Duodenal mucosa (tissue), 2 donors: ENCODE results near the gene SLC17A8.
"Not testable (repeated sequence)": the region's sequence is repeated elsewhere in the genome, so short reads cannot be mapped to it uniquely, and the experiment has no call there.

Experiments
- H3K27ac ChIP-seq: one replicate; pipeline ENCODE4 v1.7.0; 2013; ENCODE audit warnings: low read depth, low read length
- H3K27me3 ChIP-seq, 2 donors: one replicate each; pipeline ENCODE4 v1.7.0; 2013; ENCODE audit warnings: low read length in 2 of 2, control low read depth in 1 of 2; ENCODE audit not compliant: insufficient read depth in 2 of 2, control insufficient read depth in 1 of 2
- H3K36me3 ChIP-seq, 2 donors: one replicate each; pipeline ENCODE4 v1.7.0; 2013; ENCODE audit warnings: low read length in 2 of 2, control low read depth in 1 of 2; ENCODE audit not compliant: insufficient read depth in 2 of 2, control insufficient read depth in 1 of 2
- H3K4me1 ChIP-seq, 2 donors: one replicate each; pipeline ENCODE4 v1.7.0; 2013; ENCODE audit warnings: low read length in 2 of 2, control low read depth in 1 of 2; ENCODE audit not compliant: insufficient read depth in 2 of 2, control insufficient read depth in 1 of 2
- H3K4me3 ChIP-seq, 2 donors: one replicate each; pipeline ENCODE4 v1.7.0; 2013; ENCODE audit warnings: low read length in 2 of 2, low read depth in 1 of 2
- H3K9ac ChIP-seq, 2 donors: one replicate each; pipeline ENCODE4 v1.7.0; 2013; ENCODE audit warnings: low read length in 2 of 2, low read depth in 1 of 2
- H3K9me3 ChIP-seq, 2 donors: one replicate each; pipeline ENCODE4 v1.7.0; 2013; ENCODE audit warnings: low read length in 2 of 2, control low read depth in 1 of 2; ENCODE audit not compliant: control insufficient read depth in 1 of 2

SLC17A8 gene

GRCh38 chr12:100337727-100338126, 19.1 kb upstream of the SLC17A8 start:
- peaks cover 0 to 10% of the 10 kb centered on the region in 2 donors for H3K4me1 ChIP-seq

GRCh38 chr12:100339071-100339470, 17.8 kb upstream of the SLC17A8 start:
- H3K9me3 ChIP-seq, result no peaks in the 10 kb centered on the region
- no peak overlapping the region for H3K9ac ChIP-seq
- H3K36me3 ChIP-seq, result peaks cover 20% of the 10 kb centered on the region in 2 donors
- H3K27me3 ChIP-seq, result no peaks in the 10 kb centered on the region
- H3K27ac ChIP-seq, result no peak overlapping the region
- no peak overlapping the region for H3K4me3 ChIP-seq
- peaks cover 0 to 9% of the 10 kb centered on the region in 2 donors for H3K4me1 ChIP-seq

More at GRCh38 chr12:100337727-100338126, 19.1 kb upstream of the SLC17A8 start:
- Histone ChIP-seq H3K9ac (no peak overlapping the region), H3K27ac (no peak overlapping the region), H3K9me3 (no peaks in the 10 kb centered on the region), H3K4me3 (no peak overlapping the region), H3K27me3 (no peaks in the 10 kb centered on the region), H3K36me3 (peaks cover 27 to 29% of the 10 kb centered on the region in 2 donors)

GRCh38 chr12:100342897-100343296, 14.0 kb upstream of the SLC17A8 start:
- H3K9ac ChIP-seq, H3K27ac ChIP-seq, H3K27me3 ChIP-seq, H3K9me3 ChIP-seq, H3K4me1 ChIP-seq, H3K4me3 ChIP-seq: not testable (repeated sequence)
- peaks cover 8 to 10% of the 10 kb centered on the region in 2 donors for H3K36me3 ChIP-seq

GRCh38 chr12:100344351-100344750, 12.5 kb upstream of the SLC17A8 start:
- not testable (repeated sequence) for H3K27me3 ChIP-seq, H3K9ac ChIP-seq, H3K4me3 ChIP-seq, H3K9me3 ChIP-seq, H3K27ac ChIP-seq, H3K4me1 ChIP-seq, H3K36me3 ChIP-seq

- Histone ChIP-seq H3K4me3 (no peak overlapping the region), H3K27me3 (no peaks in the 10 kb centered on the region), H3K36me3 (no peaks in the 10 kb centered on the region), H3K4me1 (peaks cover 0 to 6% of the 10 kb centered on the region in 2 donors), H3K27ac (no peak overlapping the region), H3K9me3 (no peaks in the 10 kb centered on the region), H3K9ac (no peak overlapping the region)
These were observed 11.7 kb upstream of the SLC17A8 start for GRCh38 chr12:100345020-100345767.

GRCh38 chr12:100346660-100347059, 10.2 kb upstream of the SLC17A8 start:
- H3K27me3 ChIP-seq, result no peaks in the 10 kb centered on the region
- H3K27ac ChIP-seq, result no peak overlapping the region
- no peaks in the 10 kb centered on the region for H3K36me3 ChIP-seq
- peaks cover 0 to 6% of the 10 kb centered on the region in 2 donors for H3K4me1 ChIP-seq
- H3K4me3 ChIP-seq, result no peak overlapping the region
- H3K9ac ChIP-seq, result no peak overlapping the region
- H3K9me3 ChIP-seq, result no peaks in the 10 kb centered on the region

- Histone ChIP-seq H3K4me3 (no peak overlapping the region), H3K36me3 (no peaks in the 10 kb centered on the region), H3K9ac (no peak overlapping the region), H3K9me3 (no peaks in the 10 kb centered on the region), H3K27ac (no peak overlapping the region), H3K4me1 (peaks cover 0 to 6% of the 10 kb centered on the region in 2 donors), H3K27me3 (no peaks in the 10 kb centered on the region)
These were observed 8.0 kb upstream of the SLC17A8 start for GRCh38 chr12:100348657-100349454.

GRCh38 chr12:100359248-100359647, 2.4 kb downstream of the SLC17A8 start:
- Histone ChIP-seq H3K9me3 (no peaks in the 10 kb centered on the region), H3K9ac (no peak overlapping the region), H3K4me1 (peaks cover 0 to 6% of the 10 kb centered on the region in 2 donors), H3K4me3 (no peak overlapping the region), H3K36me3 (no peaks in the 10 kb centered on the region), H3K27me3 (peaks cover 0 to 4% of the 10 kb centered on the region in 2 donors), H3K27ac (no peak overlapping the region)

GRCh38 chr12:100359822-100360221, 2.9 kb downstream of the SLC17A8 start:
- Histone ChIP-seq H3K4me3 (no peak overlapping the region), H3K9me3 (no peaks in the 10 kb centered on the region), H3K27ac (no peak overlapping the region), H3K27me3 (peaks cover 0 to 4% of the 10 kb centered on the region in 2 donors), H3K4me1 (peaks cover 0 to 6% of the 10 kb centered on the region in 2 donors), H3K36me3 (no peaks in the 10 kb centered on the region), H3K9ac (no peak overlapping the region)

- no peaks in the 10 kb centered on the region for H3K36me3 ChIP-seq
- H3K27ac ChIP-seq, result no peak overlapping the region
- no peaks in the 10 kb centered on the region for H3K9me3 ChIP-seq
- H3K27me3 ChIP-seq, result peaks cover 0 to 4% of the 10 kb centered on the region in 2 donors
- no peak overlapping the region for H3K9ac ChIP-seq
- H3K4me1 ChIP-seq, result peaks cover 0 to 6% of the 10 kb centered on the region in 2 donors
- H3K4me3 ChIP-seq, result no peak overlapping the region
These were observed 3.6 kb downstream of the SLC17A8 start for GRCh38 chr12:100360450-100360849.
